ENCODE results near the gene RBBP8NL. TPM values are rescaled to one million over a fixed set of nuclear protein-coding genes. Genes with fewer than 3 reads are reported as not detected.

The RBBP8NL gene
- total RNA-seq, 1 donor from 2014 or later, result 0.40 TPM

- peak overlapping the region; percentile 95 for H3K4me3 ChIP-seq (ENCODE audit: low read depth, low read length)
- TF ChIP-seq, protein P1, sequence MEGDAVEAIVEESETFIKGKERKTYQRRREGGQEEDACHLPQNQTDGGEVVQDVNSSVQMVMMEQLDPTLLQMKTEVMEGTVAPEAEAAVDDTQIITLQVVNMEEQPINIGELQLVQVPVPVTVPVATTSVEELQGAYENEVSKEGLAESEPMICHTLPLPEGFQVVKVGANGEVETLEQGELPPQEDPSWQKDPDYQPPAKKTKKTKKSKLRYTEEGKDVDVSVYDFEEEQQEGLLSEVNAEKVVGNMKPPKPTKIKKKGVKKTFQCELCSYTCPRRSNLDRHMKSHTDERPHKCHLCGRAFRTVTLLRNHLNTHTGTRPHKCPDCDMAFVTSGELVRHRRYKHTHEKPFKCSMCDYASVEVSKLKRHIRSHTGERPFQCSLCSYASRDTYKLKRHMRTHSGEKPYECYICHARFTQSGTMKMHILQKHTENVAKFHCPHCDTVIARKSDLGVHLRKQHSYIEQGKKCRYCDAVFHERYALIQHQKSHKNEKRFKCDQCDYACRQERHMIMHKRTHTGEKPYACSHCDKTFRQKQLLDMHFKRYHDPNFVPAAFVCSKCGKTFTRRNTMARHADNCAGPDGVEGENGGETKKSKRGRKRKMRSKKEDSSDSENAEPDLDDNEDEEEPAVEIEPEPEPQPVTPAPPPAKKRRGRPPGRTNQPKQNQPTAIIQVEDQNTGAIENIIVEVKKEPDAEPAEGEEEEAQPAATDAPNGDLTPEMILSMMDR (conservative IDR thresholded peaks at IDR 0.05; ENCODE audit: low read depth, low read length), result no peak
- no peak for DNase-seq (ENCODE audit: low read depth)
These were observed 63.2 kb downstream of the RBBP8NL start for GRCh38 chr20:62363920-62364851.

- no peak for DNase-seq (ENCODE audit: low read depth)
- no peak overlapping the region for H3K4me3 ChIP-seq (ENCODE audit: low read depth, low read length)
- TF ChIP-seq, protein P1 (conservative IDR thresholded peaks at IDR 0.05; ENCODE audit: low read depth, low read length), result peak; percentile 15
These were observed 64.1 kb downstream of the RBBP8NL start for GRCh38 chr20:62362991-62363919.

DNA sequence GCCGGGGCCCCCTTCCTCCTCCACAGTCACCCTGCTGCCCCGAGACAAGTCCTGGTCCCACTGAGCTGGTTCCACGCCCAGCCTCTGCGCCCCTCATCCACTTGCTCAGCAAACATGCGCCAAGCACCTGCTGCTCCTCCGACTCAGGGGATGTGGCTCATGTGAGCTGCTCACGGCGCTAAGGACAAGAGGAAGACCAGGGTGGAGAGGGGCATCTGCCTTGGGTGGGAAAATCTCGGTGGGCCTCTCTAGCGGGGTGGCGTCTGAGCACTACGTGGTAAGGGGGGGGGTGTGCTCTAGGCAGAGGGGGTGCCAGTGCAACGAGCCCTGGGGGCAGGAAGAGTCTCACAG lies 64.8 kb downstream of the RBBP8NL start:
- H3K4me3 ChIP-seq (ENCODE audit: low read depth, low read length), result no peak overlapping the region
- DNase-seq (ENCODE audit: low read depth), result no peak
- TF ChIP-seq, protein P1 (conservative IDR thresholded peaks at IDR 0.05; ENCODE audit: low read depth, low read length), result no peak

DNA sequence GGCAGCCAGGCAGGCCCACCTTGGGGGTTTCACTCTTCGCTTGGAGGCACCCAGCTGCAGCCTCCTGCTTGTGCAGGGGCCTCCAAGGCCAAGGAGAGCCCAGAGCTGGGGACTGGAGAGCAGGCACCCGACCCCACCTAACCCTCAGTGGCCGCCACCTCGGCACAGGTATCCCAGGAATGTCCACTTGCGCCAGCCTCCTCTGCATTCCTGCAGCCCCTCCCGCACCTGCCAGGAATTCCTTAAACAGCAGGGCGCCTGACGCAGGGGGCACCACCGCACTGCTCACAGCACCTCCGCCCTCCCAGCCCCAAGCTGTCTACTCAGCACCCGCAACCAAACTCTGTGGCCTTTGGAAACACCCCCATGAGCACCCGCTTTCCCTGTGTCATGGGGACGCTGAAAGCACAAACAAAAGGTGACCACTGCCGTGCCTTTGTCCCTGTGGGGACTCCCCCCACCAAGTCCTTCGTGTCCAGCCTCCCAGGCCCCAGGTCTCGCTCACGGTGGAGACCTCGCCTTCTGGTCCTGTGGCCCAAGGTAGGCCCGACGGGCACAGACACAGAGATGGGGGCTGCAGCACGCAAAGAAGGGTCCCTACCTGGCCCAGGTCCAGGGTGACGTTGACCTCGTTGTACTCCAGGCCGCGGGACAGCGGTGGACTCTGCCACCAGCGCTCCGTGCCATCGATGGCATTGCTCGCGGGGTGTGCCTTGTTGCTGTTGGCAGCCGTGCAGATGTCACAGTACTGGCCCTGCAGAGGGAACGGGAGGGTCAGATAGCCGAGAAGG lies 65.3 kb downstream of the RBBP8NL start:
- DNase-seq (ENCODE audit: low read depth), result no peak
- H3K4me3 ChIP-seq (ENCODE audit: low read depth, low read length), result no peak overlapping the region
- TF ChIP-seq, protein P1 (conservative IDR thresholded peaks at IDR 0.05; ENCODE audit: low read depth, low read length), result no peak

DNA sequence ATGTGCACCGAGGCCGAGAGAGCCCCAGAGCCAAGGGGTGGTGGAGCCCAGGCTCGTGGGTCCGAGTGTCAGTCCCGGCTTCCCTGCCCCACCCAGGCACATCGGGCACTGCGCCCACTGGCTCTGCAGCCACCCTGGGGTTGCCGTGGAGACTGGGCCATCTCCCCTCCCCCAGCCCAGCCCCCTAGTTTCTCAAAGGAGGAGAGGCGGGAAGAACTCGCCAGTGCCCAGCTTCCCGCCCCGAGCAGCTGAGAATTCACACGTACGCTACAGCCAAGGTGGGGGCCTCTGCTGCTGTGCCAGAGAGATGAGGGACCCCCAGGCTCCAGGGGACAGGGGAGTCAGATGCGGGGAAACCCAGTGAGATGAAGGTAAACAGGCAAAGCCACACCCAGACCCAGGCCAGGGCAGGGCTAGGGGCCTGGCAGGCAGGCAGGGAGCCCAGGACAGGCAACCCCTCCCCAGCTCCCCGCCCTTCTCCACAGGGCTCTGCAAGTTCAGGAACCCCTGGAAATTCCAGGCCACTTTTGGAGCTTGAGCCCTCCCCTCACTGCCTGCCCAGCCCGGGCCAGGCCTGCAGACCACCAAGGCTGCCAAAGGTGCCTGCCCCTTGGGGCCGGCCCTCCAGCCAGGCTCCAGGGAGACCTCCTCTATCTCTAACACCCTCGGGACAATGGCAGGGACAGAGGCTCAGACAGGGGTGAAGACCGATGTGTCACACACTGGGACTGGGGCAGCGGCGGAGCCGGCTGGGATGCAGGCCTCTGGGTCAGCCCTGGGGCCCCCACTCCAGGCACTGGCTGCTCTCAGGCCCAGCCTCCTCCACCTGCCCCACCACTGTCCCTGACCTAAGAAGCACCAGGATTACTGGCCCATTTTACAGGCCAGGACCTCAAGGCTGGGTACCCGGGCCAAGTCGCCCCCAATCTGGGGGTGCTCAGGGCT lies 66.2 kb downstream of the RBBP8NL start:
- TF ChIP-seq, protein P1 (conservative IDR thresholded peaks at IDR 0.05; ENCODE audit: low read depth, low read length), result no peak
- no peak overlapping the region for H3K4me3 ChIP-seq (ENCODE audit: low read depth, low read length)
- no peak for DNase-seq (ENCODE audit: low read depth)

Other genes with a start within 250 kb of the RBBP8NL start
- 14.9 and 23.4 TPM in 2 replicates for gene MTG2, start 244.5 kb downstream of the RBBP8NL start, total RNA-seq
- not detected in 2 replicates for gene HRH3, start 207.3 kb downstream of the RBBP8NL start, total RNA-seq
- gene OSBPL2, start 189.0 kb downstream of the RBBP8NL start, total RNA-seq, result 17.1 and 20.6 TPM in 2 replicates
- 227 and 261 TPM in 2 replicates for gene ADRM1, start 124.5 kb downstream of the RBBP8NL start, total RNA-seq
- gene LAMA5, start 60.2 kb downstream of the RBBP8NL start, total RNA-seq, result 103 and 240 TPM in 2 replicates
- 2,187 and 2,322 TPM in 2 replicates for gene RPS21, start 40.4 kb downstream of the RBBP8NL start, total RNA-seq
- gene CABLES2, start 20.3 kb downstream of the RBBP8NL start, total RNA-seq, result 5.8 and 7.8 TPM in 2 replicates
- not detected in 2 replicates for gene GATA5, start 48.5 kb upstream of the RBBP8NL start, total RNA-seq
- gene SLCO4A1, start 215.0 kb upstream of the RBBP8NL start, total RNA-seq, result 48.3 and 57.3 TPM in 2 replicates

Data from epithelial cell of proximal tubule (primary cell).